Umbilical cord (tissue), 2 donors: ENCODE results near the gene MYO1E. TPM values are rescaled to one million over a fixed set of nuclear protein-coding genes. Genes with fewer than 3 reads are reported as not detected.
"Not testable (repeated sequence)": the region's sequence is repeated elsewhere in the genome, so short reads cannot be mapped to it uniquely, and the experiment has no call there.

Experiments used
- DNase-seq: peaks from one replicate; pipeline ENCODE4 v3.0.0-alpha.2; 2015; ENCODE audit warnings: low spot score
- total RNA-seq: library from RNA; depleted of rRNA; stranded (reverse); fragments of >200 nt; gene quantifications from one replicate; pipeline ENCODE4 v1.2.3, GENCODE V29; 2014; ENCODE audit warnings: low replicate concordance; ENCODE audit not compliant: insufficient read depth

Gene MYO1E
- total RNA-seq, 1 donor from 2014 or later, result 103 TPM

DNA sequence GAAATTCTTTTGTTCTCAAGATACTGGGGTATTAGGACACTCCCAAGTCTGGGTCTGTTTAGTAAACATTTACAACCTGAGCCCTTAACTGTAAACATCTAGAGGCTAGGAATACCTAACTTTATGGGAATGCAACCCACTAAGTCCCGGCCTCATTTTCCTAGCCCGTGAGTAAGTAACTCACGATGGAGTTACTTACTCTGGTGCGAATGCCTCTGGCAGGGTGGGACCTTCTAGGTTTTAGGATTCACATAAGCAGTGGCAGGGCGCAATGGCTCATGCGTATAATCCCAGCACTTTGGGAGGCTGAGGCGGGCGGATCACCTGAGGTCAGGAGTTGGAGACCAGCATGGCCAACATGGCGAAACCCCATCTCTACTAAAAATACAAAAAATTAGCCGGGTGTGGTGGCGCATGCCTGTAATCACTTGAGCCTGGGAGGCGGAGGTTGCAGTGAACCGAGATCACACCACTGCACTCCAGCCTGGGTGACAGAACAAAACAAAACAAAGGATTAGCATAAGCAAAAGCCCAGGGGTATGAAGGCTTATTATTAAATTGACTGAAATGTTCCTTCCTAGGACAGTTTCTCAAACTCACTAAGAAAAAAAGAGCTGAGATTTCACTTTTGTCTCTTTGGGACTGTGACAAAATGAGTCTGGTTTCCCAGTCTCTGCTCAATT, 14.7 kb upstream of the MYO1E start:
- not testable (repeated sequence) for DNase-seq

DNA sequence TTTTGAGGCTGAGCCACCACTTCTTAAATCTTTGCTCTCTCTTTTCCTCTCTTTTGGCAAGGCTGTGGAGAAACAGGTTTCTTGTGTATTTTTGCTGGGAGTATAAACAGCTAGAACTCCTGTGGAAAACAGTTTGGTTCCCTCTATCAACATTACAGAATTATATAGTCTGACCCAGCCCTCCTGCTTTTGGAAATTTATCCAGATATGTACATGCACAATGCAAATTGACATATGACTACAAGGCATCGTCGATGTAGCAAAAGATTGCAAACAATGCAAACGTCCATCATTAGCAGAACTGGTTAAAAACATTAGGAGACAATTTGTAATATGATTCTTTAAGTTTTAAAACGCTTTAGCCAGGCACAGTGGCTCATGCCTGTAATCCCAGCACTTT, 12.5 kb upstream of the MYO1E start:
- DNase-seq, result no peak

DNA sequence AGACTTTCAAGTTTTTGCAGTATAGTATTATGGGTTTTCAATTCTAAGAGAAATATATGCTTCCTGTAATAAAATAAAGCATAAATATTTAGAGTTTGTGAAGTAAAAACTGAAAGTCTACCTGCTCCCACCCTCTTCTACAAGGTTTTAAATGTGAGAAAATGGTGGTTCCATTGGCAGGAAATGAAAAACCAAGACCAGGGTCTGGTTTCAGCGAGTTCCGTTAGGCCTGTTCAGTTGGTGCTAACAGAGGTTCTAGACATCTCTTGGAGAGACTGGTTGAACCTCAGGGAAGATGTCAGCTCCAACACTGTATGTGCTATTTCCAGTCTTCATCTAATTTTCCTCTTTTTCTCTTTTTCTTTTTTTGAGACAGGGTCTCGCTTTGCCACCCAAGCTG, 11.8 kb upstream of the MYO1E start:
- DNase-seq, result no peak

DNA sequence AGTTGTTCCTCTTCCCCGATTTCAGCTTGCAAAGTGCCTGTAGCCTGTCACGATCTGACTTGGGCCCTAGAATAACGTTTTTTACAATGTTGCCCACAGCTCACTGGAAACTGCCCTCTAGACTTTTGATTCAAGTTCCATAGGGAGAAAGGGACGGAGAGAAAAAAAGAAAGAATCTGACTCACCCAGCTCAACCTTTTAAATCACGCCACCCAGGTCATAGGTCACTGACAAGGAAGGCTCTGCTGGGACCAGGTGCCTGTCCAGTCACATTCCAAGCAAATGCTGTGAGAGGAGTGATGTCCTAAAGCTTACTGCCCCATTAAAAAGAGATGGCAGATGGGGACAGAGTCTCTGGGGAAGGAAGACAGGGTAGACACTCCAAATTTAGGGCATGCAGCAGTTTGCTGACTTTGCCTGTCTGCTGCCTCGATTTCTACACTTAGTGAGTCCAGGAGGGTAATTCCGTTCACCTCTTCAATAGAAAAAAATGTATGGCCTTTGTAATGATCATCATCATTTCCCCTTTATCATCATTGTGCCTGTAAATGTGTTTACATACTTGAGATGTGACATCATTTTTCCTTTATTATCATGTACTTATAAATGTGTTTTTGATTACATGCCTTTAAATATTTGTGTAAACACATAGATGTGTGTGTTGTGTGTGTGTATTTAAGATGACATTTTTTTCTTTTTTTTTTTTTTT, 8.4 kb upstream of the MYO1E start:
- DNase-seq, result no peak

DNA sequence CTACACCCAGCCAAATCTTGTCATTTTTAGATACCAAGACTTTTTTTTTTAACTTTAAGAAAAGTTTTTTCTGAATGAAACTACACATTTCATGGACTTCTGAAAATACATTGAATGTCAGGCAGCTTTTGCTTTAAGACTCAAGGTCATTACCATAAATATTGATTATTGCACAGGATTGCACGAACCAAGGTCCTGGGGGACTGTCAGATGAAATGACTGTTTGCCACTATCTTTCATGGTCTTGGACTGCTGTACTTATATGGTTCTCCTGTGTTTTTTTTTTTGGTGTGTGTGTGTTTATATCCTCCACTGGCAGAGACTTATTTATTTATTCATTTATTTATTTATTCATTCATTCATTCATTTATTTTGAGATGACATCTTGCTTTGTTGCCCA, 6.9 kb upstream of the MYO1E start:
- no peak for DNase-seq

DNA sequence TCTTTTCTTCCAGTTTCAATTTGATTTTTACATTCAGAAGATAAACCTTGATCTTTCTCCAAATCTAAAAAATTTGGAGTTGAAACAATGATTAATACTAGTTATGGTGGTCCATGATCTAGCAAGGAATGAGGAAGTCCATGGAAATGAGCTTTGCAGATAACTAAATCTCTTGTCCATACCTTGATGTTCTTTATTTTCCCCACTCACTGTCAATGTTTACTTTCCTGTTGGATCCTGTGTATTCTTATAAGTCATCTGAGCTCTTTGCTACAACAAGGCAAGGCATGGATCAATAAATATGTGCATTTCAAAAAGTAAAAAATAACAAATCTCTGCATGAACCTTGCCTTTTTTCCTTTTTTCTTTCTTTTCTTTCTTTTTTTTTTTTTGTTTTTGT, 6.2 kb upstream of the MYO1E start:
- DNase-seq, result no peak

DNA sequence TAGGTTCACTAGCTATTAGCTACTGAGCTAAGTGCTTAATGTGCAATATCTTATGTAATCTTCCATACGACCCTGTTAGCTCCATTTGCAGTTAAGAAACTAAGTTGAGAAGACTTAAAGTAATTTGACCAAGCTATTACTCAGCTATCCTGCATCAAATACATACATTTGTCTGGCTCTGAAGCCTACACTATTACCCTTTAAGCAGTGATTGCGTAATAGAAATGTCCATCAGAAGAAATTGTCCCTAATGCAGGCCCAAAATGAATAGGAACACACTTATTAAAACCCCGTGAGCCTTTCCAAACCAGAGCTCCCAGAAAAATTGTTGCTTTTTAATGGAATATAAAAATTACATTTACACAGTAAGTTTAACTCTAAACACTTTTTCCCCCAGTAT, 5.3 kb upstream of the MYO1E start:
- no peak for DNase-seq

DNA sequence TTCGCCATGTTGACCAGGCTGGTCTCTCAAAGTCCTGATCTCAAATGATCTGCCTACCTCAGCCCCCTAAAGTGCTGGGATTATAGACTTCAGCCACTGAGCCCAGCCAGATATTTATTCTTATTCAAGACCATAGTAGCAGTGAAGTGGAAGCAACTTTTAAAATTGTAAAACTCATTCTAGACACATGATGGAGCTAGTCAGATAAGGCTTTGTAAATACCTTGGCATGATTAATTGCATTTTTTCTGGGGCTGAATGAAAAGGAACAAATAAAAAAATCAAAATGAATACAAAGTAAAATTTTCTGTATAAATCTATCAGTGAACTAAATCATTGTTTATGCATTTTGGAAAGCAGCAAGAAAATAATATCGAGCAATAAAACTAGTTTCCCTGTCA, 4.1 kb upstream of the MYO1E start:
- DNase-seq, result no peak

DNA sequence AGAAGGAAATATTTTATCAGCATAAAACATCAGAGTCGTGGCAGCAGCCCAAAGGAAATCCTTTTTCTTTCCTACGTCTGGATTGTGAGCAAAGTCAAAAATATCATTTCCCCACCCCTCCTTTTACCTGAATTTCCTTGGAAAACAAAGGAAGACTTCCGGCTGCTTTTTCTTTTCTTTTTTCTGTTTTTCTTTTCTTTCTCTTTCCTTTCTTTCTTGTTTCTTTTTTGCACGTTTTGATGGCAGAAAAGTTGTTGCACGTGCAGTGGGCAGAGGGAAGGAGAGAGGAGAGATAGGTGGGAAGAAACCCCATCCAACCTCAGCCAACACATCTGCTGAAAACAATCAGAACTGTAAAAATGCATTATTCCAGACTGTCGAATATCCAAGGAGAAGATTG, 544 bp upstream of the MYO1E start:
- DNase-seq, result no peak

DNA sequence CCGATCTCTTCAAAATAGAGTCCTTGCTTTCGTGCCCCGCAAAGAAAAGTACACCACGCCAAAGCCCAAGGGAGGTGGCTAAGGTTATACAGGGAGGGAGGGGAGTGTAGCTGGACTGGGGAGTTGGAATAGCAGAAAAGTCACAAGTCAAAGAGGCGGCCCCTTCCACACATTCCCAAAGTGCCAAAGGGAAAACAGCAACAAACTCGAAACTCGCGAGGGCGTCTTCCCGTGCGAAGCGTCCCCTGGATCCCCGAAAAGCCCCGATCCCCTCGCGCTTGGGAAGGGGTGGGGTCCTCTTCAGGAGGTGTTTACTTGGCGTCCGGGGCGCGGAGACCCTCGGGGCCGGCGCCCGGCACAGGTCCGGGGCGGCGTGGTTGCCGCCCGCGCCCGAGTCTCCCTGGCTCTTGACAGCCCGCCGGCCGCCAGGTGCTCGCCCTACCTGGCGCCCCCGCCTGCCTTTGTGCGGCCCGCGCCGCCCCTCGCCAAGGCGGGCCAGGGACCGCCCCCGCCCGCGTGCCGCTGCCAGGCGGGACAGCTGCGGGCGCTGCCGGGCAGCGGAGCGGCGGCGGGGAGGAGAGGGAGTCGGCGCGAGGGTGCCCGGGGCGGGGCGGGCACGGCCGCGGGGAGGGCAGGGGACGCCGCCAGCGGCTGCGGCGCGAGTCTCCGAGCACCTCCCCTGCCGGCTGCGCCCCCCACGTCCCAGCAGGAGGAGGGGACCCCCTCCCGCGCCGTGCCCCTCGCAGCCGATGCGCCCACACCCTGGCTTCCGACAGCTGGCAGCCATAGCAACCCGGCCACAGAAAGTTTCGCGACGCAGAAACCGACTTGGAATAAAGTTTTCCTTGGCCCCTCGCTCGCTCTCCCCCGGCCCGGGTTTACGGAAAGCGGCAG, 966 bp downstream of the MYO1E start:
- DNase-seq, result peak; percentile 39

DNA sequence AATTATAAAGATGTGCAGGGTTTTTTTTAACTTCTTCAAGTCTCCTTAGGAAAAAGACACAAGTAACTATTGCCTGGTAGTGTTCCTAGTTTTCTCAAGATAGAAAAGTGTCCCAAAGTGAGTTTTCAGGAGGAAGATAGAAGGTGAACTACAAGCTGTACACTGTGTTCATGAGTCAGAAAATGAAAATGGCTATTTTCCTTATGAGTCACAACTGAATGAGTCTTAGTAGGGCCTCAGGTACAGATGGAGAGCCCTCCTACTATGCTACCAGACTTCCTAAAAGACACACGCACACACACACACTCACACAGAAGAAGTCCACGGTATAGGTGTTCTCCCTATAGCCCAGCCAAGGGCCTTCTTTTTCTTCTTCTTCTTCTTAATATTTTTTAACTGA, 3.1 kb downstream of the MYO1E start:
- no peak for DNase-seq

DNA sequence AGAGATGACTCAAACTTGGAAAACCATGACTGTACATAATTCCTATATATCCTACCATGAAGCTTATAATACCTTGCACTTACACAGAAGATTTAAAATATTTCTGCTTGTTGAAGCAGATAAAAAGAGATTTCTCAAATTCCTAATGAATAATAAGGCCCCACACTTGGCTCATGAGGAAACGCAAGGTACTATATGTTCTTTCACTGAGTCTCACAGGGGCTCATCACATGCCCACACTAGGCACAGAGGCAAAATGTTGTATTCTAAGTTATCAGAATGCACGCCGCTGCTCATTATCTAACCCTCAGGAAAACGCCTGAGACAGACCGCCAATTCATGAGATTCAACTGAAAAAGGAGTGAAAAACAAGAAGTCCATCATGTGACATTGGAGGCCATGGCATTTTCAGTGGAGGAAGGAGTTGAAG, 5.6 kb downstream of the MYO1E start:
- peak; percentile 77 for DNase-seq

DNA sequence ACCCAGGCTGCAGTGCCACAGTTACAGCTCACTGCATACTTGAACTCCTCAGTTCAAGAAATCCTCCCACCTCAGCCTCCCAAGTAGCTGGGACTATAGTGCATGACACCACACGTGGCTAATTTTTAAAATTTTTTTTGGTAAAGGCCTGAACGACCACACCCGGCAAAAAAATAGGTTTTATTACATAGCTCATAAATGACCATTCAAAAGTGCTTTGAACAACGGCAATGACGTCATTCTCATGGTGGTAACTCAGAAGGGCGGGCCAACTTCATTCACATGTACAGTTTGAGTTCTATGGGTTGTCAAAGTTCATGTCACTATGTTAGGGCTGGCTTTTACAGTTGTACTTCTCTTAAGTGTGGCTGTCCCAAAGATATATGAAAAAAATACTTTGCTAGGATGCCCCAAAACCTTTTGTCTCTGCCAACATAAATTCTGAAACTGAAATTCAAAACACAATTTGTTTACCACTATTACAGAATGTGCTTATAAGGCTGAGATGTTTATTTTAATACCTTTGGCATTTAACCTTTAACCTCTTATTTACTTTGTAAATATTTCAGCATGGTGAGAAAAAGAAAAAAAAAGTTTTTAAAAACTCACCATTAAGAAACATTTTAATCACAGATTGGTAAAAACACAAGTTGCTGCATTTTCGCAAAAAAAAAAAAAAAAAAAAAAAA, 6.2 kb downstream of the MYO1E start:
- peak; percentile 28 for DNase-seq

DNA sequence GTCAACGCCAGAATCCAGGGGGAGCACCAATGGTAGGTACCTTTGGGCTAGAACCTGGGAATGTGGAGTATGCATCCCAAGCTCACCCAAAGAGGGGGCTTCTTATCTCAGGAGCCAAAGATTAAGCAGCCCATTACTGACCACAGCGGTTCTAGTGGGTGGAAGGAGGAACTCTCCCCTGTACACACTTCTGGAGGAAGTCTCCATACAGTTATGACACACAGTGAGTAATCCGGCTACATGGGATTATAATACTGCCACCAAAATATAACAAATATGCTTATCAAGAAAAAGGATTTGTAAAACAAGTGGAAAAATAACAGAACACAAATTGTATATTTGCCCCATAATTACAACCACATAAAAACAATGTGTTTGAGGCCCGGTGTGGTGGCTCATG, 8.4 kb downstream of the MYO1E start:
- DNase-seq, result no peak

DNA sequence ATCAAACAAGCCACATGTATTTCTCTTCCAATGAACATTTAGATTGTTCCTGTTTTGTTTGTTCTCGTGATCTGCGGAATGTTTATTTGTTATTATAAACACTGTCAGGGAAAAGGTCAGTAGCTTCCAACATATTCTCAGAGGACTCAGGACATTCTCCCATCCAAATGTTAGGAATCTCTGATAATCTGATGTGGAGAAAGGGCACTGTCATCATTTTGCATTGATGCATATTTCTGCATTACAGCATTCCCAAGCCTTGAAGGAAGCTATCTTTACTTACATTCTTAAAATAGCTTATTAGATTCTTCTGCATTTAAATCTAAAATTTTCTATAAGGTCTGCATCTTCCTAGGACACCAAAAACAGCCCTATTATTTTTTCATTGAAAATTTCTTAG, 10.3 kb downstream of the MYO1E start:
- no peak for DNase-seq

DNA sequence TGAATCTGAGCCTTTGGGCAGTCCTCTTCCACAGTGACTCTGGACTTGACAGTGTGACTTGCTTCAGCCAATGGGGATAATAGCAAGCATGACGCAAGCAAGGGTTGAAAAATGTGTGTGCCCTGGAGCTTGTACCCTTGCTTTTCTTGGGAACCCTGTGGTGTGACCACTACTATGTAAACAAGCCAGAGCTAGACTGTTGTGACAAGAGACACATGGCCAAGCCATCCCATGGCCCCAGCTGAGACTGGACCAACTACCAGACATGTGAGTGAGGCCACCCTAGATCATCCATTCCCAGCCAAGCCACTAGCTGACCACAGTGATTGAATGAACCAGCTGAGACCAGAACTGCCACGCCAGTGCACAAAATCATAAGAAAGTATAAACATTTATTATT, 11.8 kb downstream of the MYO1E start:
- no peak for DNase-seq

DNA sequence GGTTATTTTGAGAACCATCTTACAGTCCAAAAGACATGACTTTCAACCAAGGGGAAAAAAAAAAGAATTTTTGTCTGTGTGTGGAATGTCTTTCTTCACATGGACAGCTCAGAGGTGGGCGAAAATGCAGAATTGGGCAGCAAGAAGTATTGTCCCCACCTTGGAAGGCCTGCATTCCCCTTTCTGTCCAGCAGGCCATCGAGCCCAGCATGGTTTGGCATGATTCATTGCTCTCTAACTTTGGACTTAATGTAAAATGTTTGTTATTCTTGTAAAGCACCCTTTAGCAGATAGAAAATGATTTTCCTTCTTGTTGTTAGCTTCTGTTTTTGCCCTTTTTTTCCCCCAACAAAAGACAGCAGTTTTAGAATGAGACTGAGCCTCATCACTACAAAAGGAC, 12.4 kb downstream of the MYO1E start:
- no peak for DNase-seq

DNA sequence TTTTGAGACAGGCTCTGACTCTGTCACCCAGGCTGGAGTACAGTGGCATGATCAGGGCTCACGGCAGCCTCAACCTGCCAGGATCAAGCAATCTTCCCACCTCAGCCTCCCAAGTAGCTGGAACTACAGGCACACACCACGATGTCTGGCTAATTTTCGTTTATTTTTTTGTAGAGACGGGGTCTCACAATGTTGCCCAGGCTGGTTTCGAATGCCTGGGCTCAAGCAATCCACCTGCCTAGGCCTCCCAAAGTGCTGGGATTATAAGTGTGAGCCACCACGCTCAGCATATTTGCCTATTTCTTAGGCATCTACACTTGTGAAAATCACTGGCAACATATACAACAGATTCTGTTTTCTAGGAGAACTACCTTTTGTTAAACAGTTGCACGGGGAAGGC, 16.9 kb downstream of the MYO1E start:
- DNase-seq, result no peak

DNA sequence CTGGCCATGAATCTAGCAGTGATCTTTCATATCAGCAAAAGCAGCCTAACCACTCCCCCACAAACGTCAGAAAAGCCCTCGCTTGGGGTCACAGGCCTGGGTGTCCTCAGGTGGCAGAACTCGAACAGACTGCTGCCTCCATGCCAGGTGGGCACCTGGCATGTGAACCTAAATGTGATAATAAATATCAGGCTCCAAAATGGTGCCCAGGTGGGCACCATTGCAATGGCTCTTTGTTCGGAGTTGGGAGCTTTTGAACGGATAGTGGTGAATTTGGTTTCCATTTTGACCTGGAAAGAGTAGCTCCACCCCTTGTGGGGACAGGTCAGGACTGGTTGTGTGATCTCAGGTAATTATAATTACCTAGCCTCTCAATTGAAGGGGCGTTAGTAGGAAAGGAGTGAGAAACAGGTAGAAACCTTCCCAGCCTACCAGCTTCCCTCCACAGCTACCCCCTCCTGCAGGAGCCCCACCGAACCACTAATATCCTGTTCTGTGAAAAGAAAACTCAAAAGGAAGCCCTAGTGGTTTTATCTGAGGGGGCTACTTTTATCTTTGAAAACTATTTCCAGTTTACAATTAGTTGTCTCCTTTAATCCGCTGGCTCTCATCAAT, 18.1 kb downstream of the MYO1E start:
- DNase-seq, result no peak

DNA sequence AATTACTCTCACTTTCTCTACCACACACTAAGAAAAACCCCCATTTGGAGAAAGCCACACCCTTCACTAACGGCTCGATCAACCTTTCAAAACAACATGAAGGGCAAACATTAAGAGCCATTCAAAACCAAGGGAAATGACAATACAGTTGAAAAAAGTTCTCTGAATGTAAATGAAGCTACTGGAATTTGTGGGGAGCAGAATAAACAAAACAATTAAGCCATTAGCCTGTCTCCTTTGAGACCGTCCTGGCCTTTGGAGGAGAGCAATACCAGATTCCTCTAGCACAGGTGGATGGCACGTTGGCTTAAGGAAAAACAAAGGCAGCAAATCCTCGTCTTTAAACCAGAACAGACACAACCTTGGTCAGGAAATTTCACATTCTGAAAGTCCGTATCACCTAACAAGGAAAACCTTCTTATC, 18.7 kb downstream of the MYO1E start:
- no peak for DNase-seq

DNA sequence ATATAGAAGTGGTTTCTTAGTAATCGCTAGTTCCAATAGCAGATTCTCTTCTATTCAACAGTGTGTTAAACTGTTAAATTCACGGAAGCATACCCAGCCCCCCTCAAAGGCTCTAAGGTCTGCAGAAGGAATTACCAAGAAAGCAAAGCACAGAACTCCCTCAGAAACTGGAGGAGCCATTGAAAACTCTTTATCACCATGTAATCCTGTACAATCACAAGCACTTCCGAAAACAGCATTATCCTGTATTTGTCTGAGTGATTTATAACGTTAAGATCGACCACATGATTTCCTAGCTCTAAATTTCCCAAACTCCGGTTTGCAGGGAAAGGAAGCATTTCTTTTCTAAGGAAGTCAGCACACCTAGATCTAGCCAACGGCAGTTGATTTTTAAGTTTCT, 20.0 kb downstream of the MYO1E start:
- DNase-seq, result no peak

DNA sequence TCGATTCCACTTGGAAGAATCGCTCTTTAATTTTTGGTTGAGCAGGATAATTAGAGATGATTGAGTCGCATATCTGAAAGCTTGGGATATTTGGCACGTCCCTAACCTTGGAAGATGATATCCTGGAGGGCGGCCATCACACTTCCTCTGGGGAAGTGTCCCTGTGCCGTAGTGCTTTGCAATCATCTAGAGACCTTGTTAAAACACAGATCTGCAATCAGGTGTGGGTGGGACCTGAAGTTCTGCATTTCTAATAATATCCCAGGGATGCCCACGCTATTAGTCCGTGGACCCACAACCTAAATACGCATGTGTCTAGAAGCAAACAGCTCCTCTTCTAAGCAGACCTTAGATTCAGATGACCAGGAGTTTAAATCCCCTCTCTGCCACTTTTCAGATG, 20.5 kb downstream of the MYO1E start:
- no peak for DNase-seq
